HCT116 (cell line): Measurements from ENCODE around the gene PIEZO2. TPM values are rescaled to one million over a fixed set of nuclear protein-coding genes. Genes with fewer than 3 reads are reported as not detected.

Experiments
- ATAC-seq: fragments of 200-7000 bp; cut with Tn5 transposase; 2 replicates; pipeline ENCODE4 v1.9.1; 2020; ENCODE audit warnings: mild to moderate bottlenecking, moderate library complexity
- BruUV-seq: library from RNA; stranded (reverse); fragments of 400-500 nt; replicated peaks from 2 replicates; lab custom pipeline; 2021; lab: Mats Ljungman, UMichigan
- CTCF ChIA-PET: fragments of 300-600 bp; sonication (Branson Sonifier 250); formaldehyde crosslinking; loops from one replicate; lab custom pipeline; 2021; ENCODE audit warnings: antibody characterized with exemption; lab: Charles Lee
- POLR2A ChIA-PET: fragments of 300-600, 350-600 bp; sonication (Branson Sonifier 250); formaldehyde crosslinking; loops from one replicate; lab custom pipeline; 2021; ENCODE audit warnings: antibody characterized with exemption; lab: Charles Lee
- RAD21 ChIA-PET, 2 experiments: fragments of 300-600 bp; sonication (Branson Sonifier 250); formaldehyde crosslinking; loops; one replicate each; lab custom pipeline; 2023; ENCODE audit warnings: low total read pairs in 2 of 2; ENCODE audit not compliant: uncharacterized antibody in 2 of 2, unreplicated experiment in 2 of 2, low non-redundant PET in 1 of 2; lab: Charles Lee
- DNase-seq: peaks from one replicate; pipeline ENCODE4 v3.0.0-alpha.2; 2010; ENCODE audit warnings: low read depth, low spot score
- H2AFZ ChIP-seq: fragments of 200-600 bp; shearing (Covaris generic), sonication (generic); 2 replicates; pipeline ENCODE4 v1.6.1; 2017; ENCODE audit warnings: low read depth, mixed run types, mixed read lengths, antibody characterized with exemption, low read length; ENCODE audit not compliant: poor library complexity, severe bottlenecking
- H3K27ac ChIP-seq: 2 replicates; pipeline ENCODE4 v1.5.1; 2012; ENCODE audit warnings: low read depth, low read length
- H3K27me3 ChIP-seq: fragments of 200-600 bp; sonication (generic); 2 replicates; pipeline ENCODE4 v1.6.1; 2016; ENCODE audit warnings: mixed run types, low read length, mixed read lengths; ENCODE audit not compliant: insufficient read depth
- H3K36me3 ChIP-seq, 2 experiments: fragments of 200-500 bp in 1 of 2; fragments of 200-600 bp in 1 of 2; sonication (Bioruptor generic) in 1 of 2; sonication (generic) in 1 of 2; 2 replicates each; pipeline versions ENCODE4 v1.5.1 to v1.6.1; 2014 to 2016; ENCODE audit warnings: low read length in 2 of 2, inconsistent platforms in 1 of 2, mixed read lengths in 1 of 2, mixed run types in 1 of 2; ENCODE audit not compliant: insufficient read depth in 2 of 2, control insufficient read depth in 1 of 2
- H3K4me1 ChIP-seq, 2 experiments: fragments of 200-600 bp in 1 of 2; sonication (generic) in 1 of 2; 2 replicates each; pipeline versions ENCODE4 v1.5.1 to v1.6.1; 2012 to 2017; ENCODE audit warnings: low read length in 2 of 2, inconsistent platforms in 1 of 2, mild to moderate bottlenecking in 1 of 2, mixed read lengths in 1 of 2, mixed run types in 1 of 2, moderate library complexity in 1 of 2; ENCODE audit not compliant: insufficient read depth in 2 of 2, control insufficient read depth in 1 of 2
- H3K4me2 ChIP-seq: fragments of 200-600 bp; sonication (generic); 2 replicates; pipeline ENCODE4 v1.6.1; 2017; ENCODE audit warnings: mixed run types, low read length, mixed read lengths
- H3K4me3 ChIP-seq, 2 experiments: fragments of 200-600 bp in 1 of 2; sonication (generic) in 1 of 2; replicated peaks in 1 of 2; 2 replicates each; pipeline ENCODE4 v1.5.1; 2011 to 2016; ENCODE audit warnings: low read length in 2 of 2, control low read depth in 1 of 2, low read depth in 1 of 2, mild to moderate bottlenecking in 1 of 2, mixed read lengths in 1 of 2, mixed run types in 1 of 2
- H3K79me2 ChIP-seq: fragments of 200-600 bp; sonication (generic); 2 replicates; pipeline ENCODE4 v1.6.1; 2017; ENCODE audit warnings: mild to moderate bottlenecking, mixed run types, low read length, moderate library complexity, mixed read lengths; ENCODE audit not compliant: insufficient read depth
- H3K9ac ChIP-seq: fragments of 200-600 bp; sonication (generic); 2 replicates; pipeline ENCODE4 v1.6.1; 2016; ENCODE audit warnings: low read length, mixed read lengths
- H3K9me2 ChIP-seq: fragments of 200-600 bp; sonication (generic), shearing (Covaris generic); 2 replicates; pipeline ENCODE4 v1.6.1; 2017; ENCODE audit warnings: mixed run types, mild to moderate bottlenecking, moderate library complexity; ENCODE audit not compliant: insufficient read depth
- H3K9me3 ChIP-seq, 2 experiments: fragments of 200-500 bp in 1 of 2; fragments of 200-600 bp in 1 of 2; sonication (Bioruptor generic) in 1 of 2; sonication (generic) in 1 of 2; 2 replicates each; pipeline ENCODE4 v1.6.1; 2014 to 2017; ENCODE audit warnings: low read length in 2 of 2, mixed read lengths in 2 of 2, inconsistent platforms in 1 of 2, low read depth in 1 of 2, mild to moderate bottlenecking in 1 of 2, mixed run types in 1 of 2, moderate library complexity in 1 of 2; ENCODE audit not compliant: control insufficient read depth in 1 of 2, insufficient read depth in 1 of 2
- H4K20me1 ChIP-seq: fragments of 200-600 bp; sonication (generic), shearing (Covaris generic); 2 replicates; pipeline ENCODE4 v1.6.1; 2017; ENCODE audit warnings: mixed run types, mild to moderate bottlenecking, moderate library complexity; ENCODE audit not compliant: insufficient read depth
- CEBPB ChIP-seq: IDR thresholded peaks from 2 replicates; pipeline ENCODE4 v1.6.1; 2012; ENCODE audit warnings: low read depth
- EGR1 ChIP-seq: IDR thresholded peaks from 2 replicates; pipeline ENCODE4 v1.6.1; 2012; ENCODE audit warnings: low read depth
- EZH2 ChIP-seq: fragments of 200-600 bp; sonication (generic); IDR thresholded peaks from 2 replicates; pipeline ENCODE4 v1.6.1; 2017; ENCODE audit warnings: antibody characterized with exemption, mixed run types
- RAD21 ChIP-seq: IDR thresholded peaks from 2 replicates; pipeline ENCODE4 v1.6.1; 2012; ENCODE audit warnings: low read depth, mild to moderate bottlenecking
- SP1 ChIP-seq: IDR thresholded peaks from 2 replicates; pipeline ENCODE4 v1.6.1; 2012; ENCODE audit warnings: low read depth
- intact Hi-C: fragments of 100-400 bp; cut with micrococcal nuclease; formaldehyde crosslinking; loops from 2 replicates; pipeline ENCODE4 v1.10.0; 2022
- total RNA-seq: library from RNA; stranded (reverse); gene quantifications from one replicate; pipeline ENCODE4 v1.2.1, GENCODE V29; 2021; ENCODE audit not compliant: unreplicated experiment
- TF ChIP-seq, protein P1 (sequence below): IDR thresholded peaks from 2 replicates; pipeline ENCODE4 v1.6.1; 2011; ENCODE audit warnings: mild to moderate bottlenecking, low read length, moderate library complexity; ENCODE audit not compliant: insufficient replicate concordance; ENCODE audit errors: extremely low read depth
- TF ChIP-seq, protein P2 (sequence below), 3 experiments: fragments of 200-600 bp in 1 of 3; sonication (generic) in 1 of 3; IDR thresholded peaks in 2 of 3; conservative IDR thresholded peaks in 1 of 3; 2 replicates each; pipeline ENCODE4 v1.5.1; 2012 to 2017; ENCODE audit warnings: low read depth in 2 of 3, low read length in 2 of 3, antibody characterized with exemption in 1 of 3, borderline replicate concordance in 1 of 3, control low read depth in 1 of 3, mild to moderate bottlenecking in 1 of 3, mixed read lengths in 1 of 3, mixed run types in 1 of 3, moderate library complexity in 1 of 3; ENCODE audit not compliant: insufficient read depth in 1 of 3

The PIEZO2 gene
- total RNA-seq, 1 experiment from 2014 or later: 0.34 TPM

DNA sequence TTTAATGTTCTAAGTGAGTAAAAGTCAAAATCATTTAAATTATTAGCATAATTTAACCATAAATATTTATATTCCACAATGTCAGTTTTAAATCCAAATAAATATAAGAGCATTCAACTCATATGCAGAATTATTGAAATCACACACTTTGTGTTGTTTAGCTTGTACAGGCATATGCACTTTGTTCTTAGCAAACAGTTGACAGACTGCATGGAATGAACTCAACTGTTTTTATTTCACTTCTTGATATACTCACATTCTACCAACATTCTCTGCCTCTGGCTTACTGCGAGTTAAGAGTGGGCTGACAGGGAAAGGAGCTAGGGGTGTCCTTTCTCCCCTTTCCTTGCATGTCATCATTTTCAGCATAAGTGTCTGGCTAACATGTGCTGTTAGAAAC, 7.6 kb upstream of the PIEZO2 start:
- intact Hi-C loops: no loop called here
- H2AFZ ChIP-seq: no peak overlapping the region
- H3K9me3 ChIP-seq: no peaks in the 10 kb centered on the region
- H3K9ac ChIP-seq: no peak overlapping the region
- TF ChIP-seq EZH2 (no peak), EGR1 (no peak), CEBPB (no peak), RAD21 (no peak), SP1 (no peak)
- TF ChIP-seq, protein P1, sequence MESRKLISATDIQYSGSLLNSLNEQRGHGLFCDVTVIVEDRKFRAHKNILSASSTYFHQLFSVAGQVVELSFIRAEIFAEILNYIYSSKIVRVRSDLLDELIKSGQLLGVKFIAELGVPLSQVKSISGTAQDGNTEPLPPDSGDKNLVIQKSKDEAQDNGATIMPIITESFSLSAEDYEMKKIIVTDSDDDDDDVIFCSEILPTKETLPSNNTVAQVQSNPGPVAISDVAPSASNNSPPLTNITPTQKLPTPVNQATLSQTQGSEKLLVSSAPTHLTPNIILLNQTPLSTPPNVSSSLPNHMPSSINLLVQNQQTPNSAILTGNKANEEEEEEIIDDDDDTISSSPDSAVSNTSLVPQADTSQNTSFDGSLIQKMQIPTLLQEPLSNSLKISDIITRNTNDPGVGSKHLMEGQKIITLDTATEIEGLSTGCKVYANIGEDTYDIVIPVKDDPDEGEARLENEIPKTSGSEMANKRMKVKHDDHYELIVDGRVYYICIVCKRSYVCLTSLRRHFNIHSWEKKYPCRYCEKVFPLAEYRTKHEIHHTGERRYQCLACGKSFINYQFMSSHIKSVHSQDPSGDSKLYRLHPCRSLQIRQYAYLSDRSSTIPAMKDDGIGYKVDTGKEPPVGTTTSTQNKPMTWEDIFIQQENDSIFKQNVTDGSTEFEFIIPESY: no peak
- TF ChIP-seq, protein P2, sequence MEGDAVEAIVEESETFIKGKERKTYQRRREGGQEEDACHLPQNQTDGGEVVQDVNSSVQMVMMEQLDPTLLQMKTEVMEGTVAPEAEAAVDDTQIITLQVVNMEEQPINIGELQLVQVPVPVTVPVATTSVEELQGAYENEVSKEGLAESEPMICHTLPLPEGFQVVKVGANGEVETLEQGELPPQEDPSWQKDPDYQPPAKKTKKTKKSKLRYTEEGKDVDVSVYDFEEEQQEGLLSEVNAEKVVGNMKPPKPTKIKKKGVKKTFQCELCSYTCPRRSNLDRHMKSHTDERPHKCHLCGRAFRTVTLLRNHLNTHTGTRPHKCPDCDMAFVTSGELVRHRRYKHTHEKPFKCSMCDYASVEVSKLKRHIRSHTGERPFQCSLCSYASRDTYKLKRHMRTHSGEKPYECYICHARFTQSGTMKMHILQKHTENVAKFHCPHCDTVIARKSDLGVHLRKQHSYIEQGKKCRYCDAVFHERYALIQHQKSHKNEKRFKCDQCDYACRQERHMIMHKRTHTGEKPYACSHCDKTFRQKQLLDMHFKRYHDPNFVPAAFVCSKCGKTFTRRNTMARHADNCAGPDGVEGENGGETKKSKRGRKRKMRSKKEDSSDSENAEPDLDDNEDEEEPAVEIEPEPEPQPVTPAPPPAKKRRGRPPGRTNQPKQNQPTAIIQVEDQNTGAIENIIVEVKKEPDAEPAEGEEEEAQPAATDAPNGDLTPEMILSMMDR (IDR thresholded peaks at IDR 0.05 in 2 of 3, conservative IDR thresholded peaks at IDR 0.05 in 1 of 3; ENCODE audit: borderline replicate concordance in 1 of 3, insufficient read depth in 1 of 3, low read depth in 2 of 3, low read length in 2 of 3): no peak
- no peak overlapping the region for H3K27ac ChIP-seq
- H3K27me3 ChIP-seq: peaks cover 22% of the 10 kb centered on the region; the same call in 1 of the 2 replicates
- DNase-seq (no peak), ATAC-seq (no peak)
- H4K20me1 ChIP-seq: no peaks in the 10 kb centered on the region
- H3K79me2 ChIP-seq: no peaks in the 10 kb centered on the region
- no peak overlapping the region for H3K4me3 ChIP-seq
- no peaks in the 10 kb centered on the region for H3K9me2 ChIP-seq
- H3K4me2 ChIP-seq: no peak overlapping the region
- BruUV-seq: no TSS peak
- H3K36me3 ChIP-seq: no peaks in the 10 kb centered on the region
- no peaks in the 10 kb centered on the region for H3K4me1 ChIP-seq
- ChIA-PET RAD21 (no interaction called here), POLR2A (no interaction called here), CTCF (interaction anchor here (1.5 kb wide), 1 partner anchor 597 kb away, joined by 3 read pairs; no protein-coding TSS in a partner anchor)
